H1 (cell line): ENCODE results near the gene MMS19. TPM values are rescaled to one million over a fixed set of nuclear protein-coding genes. Genes with fewer than 3 reads are reported as not detected.

ENCODE experiments used
- CTCF ChIA-PET: fragments of 300-600 bp; sonication (Branson Sonifier 250); formaldehyde crosslinking; loops from one replicate; lab custom pipeline; 2021; ENCODE audit not compliant: partially characterized antibody; lab: Charles Lee
- POLR2A ChIA-PET: fragments of 300-600 bp; sonication (Branson Sonifier 250); formaldehyde crosslinking; loops from one replicate; lab custom pipeline; 2021; ENCODE audit warnings: inconsistent platforms; ENCODE audit not compliant: partially characterized antibody; lab: Charles Lee
- DNase-seq, 2 experiments: peaks; one replicate each; pipeline versions ENCODE4 v3.0.0 to v3.0.0-alpha.2; 2010 to 2022; ENCODE audit warnings: low spot score in 2 of 2, low read depth in 1 of 2, mixed read lengths in 1 of 2
- FAIRE-seq: peaks from 2 replicates; lab custom pipeline; 2011; peaks lifted over from hg19 to GRCh38; lab: Jason Lieb, UNC
- H2AFZ ChIP-seq: 2 replicates; pipeline ENCODE4 v1.8.1; 2012; ENCODE audit warnings: low read length, inconsistent platforms
- H2AK5ac ChIP-seq: 2 replicates; pipeline ENCODE4 v1.6.1; 2013; ENCODE audit warnings: low read depth, low read length
- H2BK120ac ChIP-seq: replicated peaks from 2 replicates; pipeline ENCODE3; 2013; ENCODE audit warnings: low read depth, low read length, inconsistent platforms
- H2BK12ac ChIP-seq: 2 replicates; pipeline ENCODE4 v1.6.1; 2013; ENCODE audit warnings: low read depth, low read length
- H2BK15ac ChIP-seq: 2 replicates; pipeline ENCODE4 v1.6.1; 2013; ENCODE audit warnings: low read length
- H2BK20ac ChIP-seq: 2 replicates; pipeline ENCODE4 v1.6.1; 2013; ENCODE audit warnings: low read length
- H2BK5ac ChIP-seq: 2 replicates; pipeline ENCODE4 v1.6.1; 2013; ENCODE audit warnings: low read depth, low read length
- H3K14ac ChIP-seq: 2 replicates; pipeline ENCODE4 v1.6.1; 2013; ENCODE audit warnings: inconsistent platforms; ENCODE audit not compliant: insufficient read length
- H3K18ac ChIP-seq: 2 replicates; pipeline ENCODE4 v1.6.1; 2013; ENCODE audit warnings: low read length; ENCODE audit errors: extremely low read depth
- H3K23ac ChIP-seq: 2 replicates; pipeline ENCODE4 v1.6.1; 2013; ENCODE audit warnings: inconsistent platforms; ENCODE audit not compliant: insufficient read length
- H3K23me2 ChIP-seq: 2 replicates; pipeline ENCODE4 v1.6.1; 2013; ENCODE audit warnings: low read depth, low read length
- H3K27ac ChIP-seq: 2 replicates; pipeline ENCODE4 v1.6.1; 2011; ENCODE audit warnings: low read depth, low read length, inconsistent platforms
- H3K27me3 ChIP-seq, 4 experiments: replicated peaks in 1 of 4; 1 replicate in 1 of 4; 2 replicates in 3 of 4; pipeline versions ENCODE4 v1.6.1 to v1.8.1; 2011 to 2013; ENCODE audit warnings: low read length in 3 of 4, mild to moderate bottlenecking in 3 of 4, inconsistent platforms in 2 of 4, mixed read lengths in 2 of 4, moderate library complexity in 1 of 4; ENCODE audit not compliant: control insufficient read depth in 3 of 4, insufficient read depth in 3 of 4; ENCODE audit errors: extremely low read depth in 1 of 4
- H3K36me3 ChIP-seq, 4 experiments: 2 replicates each; pipeline versions ENCODE4 v1.6.1 to v1.8.1; 2011 to 2013; ENCODE audit warnings: mild to moderate bottlenecking in 4 of 4, low read length in 3 of 4, moderate library complexity in 2 of 4, control low read depth in 1 of 4, inconsistent platforms in 1 of 4; ENCODE audit not compliant: insufficient read depth in 4 of 4, control insufficient read depth in 2 of 4
- H3K4ac ChIP-seq: replicated peaks from 2 replicates; pipeline ENCODE3; 2013; ENCODE audit warnings: low read length, low read depth, mixed read lengths, inconsistent platforms; ENCODE audit not compliant: insufficient read length
- H3K4me1 ChIP-seq, 4 experiments: replicated peaks in 1 of 4; 1 replicate in 1 of 4; 2 replicates in 3 of 4; pipeline versions ENCODE4 v1.6.1 to v1.8.1; 2011 to 2013; ENCODE audit warnings: low read length in 3 of 4, inconsistent platforms in 2 of 4, mixed read lengths in 1 of 4; ENCODE audit not compliant: insufficient read depth in 4 of 4, control insufficient read depth in 3 of 4
- H3K4me2 ChIP-seq, 2 experiments: 2 replicates each; pipeline versions ENCODE4 v1.6.1 to v1.8.1; 2011 to 2013; ENCODE audit warnings: low read depth in 2 of 2, low read length in 2 of 2, control low read depth in 1 of 2, inconsistent platforms in 1 of 2, mild to moderate bottlenecking in 1 of 2; ENCODE audit not compliant: insufficient read depth in 1 of 2
- H3K4me3 ChIP-seq, 4 experiments: fragments of 200-600, 300-600 bp in 1 of 4; sonication (generic), shearing (Covaris generic), sonication (Bioruptor Twin) in 1 of 4; 2 replicates each; pipeline versions ENCODE4 v1.5.1 to v1.8.1; 2011 to 2016; ENCODE audit warnings: low read length in 4 of 4, low read depth in 3 of 4, control low read depth in 2 of 4, inconsistent platforms in 2 of 4, mild to moderate bottlenecking in 2 of 4, mixed read lengths in 1 of 4, moderate library complexity in 1 of 4; ENCODE audit not compliant: insufficient read depth in 2 of 4; ENCODE audit errors: extremely low read depth in 1 of 4
- H3K56ac ChIP-seq: replicated peaks from 2 replicates; pipeline ENCODE3; 2013; ENCODE audit warnings: low read depth, mild to moderate bottlenecking, mixed read lengths, low read length, inconsistent platforms; ENCODE audit not compliant: insufficient read length
- H3K79me1 ChIP-seq: 2 replicates; pipeline ENCODE4 v1.6.1; 2013; ENCODE audit warnings: low read depth, low read length, control low read depth
- H3K79me2 ChIP-seq, 2 experiments: 2 replicates each; pipeline versions ENCODE4 v1.6.1 to v1.8.1; 2012 to 2013; ENCODE audit warnings: low read length in 2 of 2, mild to moderate bottlenecking in 2 of 2, inconsistent platforms in 1 of 2; ENCODE audit not compliant: insufficient read depth in 2 of 2, control insufficient read depth in 1 of 2
- H3K9ac ChIP-seq, 4 experiments: replicated peaks in 1 of 4; 1 replicate in 1 of 4; 2 replicates in 3 of 4; pipeline versions ENCODE4 v1.6.1 to v1.8.1; 2011 to 2013; ENCODE audit warnings: low read depth in 3 of 4, low read length in 3 of 4, control low read depth in 2 of 4, mild to moderate bottlenecking in 2 of 4, moderate library complexity in 2 of 4, inconsistent platforms in 1 of 4; ENCODE audit errors: extremely low read depth in 1 of 4
- H3K9me3 ChIP-seq, 2 experiments: 2 replicates each; pipeline versions ENCODE4 v1.6.1 to v1.8.1; 2012 to 2013; ENCODE audit warnings: mild to moderate bottlenecking in 2 of 2, moderate library complexity in 2 of 2, control low read depth in 1 of 2, inconsistent platforms in 1 of 2, low read depth in 1 of 2, low read length in 1 of 2, mixed read lengths in 1 of 2; ENCODE audit not compliant: insufficient read depth in 2 of 2
- H4K20me1 ChIP-seq, 2 experiments: replicated peaks in 1 of 2; 2 replicates each; pipeline versions ENCODE3 to v1.8.1; 2011 to 2013; ENCODE audit warnings: inconsistent platforms in 2 of 2, low read length in 2 of 2, mild to moderate bottlenecking in 1 of 2; ENCODE audit not compliant: insufficient read depth in 2 of 2, control insufficient read depth in 1 of 2
- H4K5ac ChIP-seq: 2 replicates; pipeline ENCODE4 v1.6.1; 2013; ENCODE audit warnings: low read length, low read depth, mixed read lengths, inconsistent platforms; ENCODE audit not compliant: insufficient read length
- H4K8ac ChIP-seq: 2 replicates; pipeline ENCODE4 v1.8.0; 2013; ENCODE audit warnings: mild to moderate bottlenecking, moderate library complexity, low read length, inconsistent platforms; ENCODE audit not compliant: insufficient read depth; ENCODE audit errors: extremely low read depth
- H4K91ac ChIP-seq: replicated peaks from 2 replicates; pipeline ENCODE3; 2013; ENCODE audit warnings: low read length, mixed read lengths, inconsistent platforms; ENCODE audit not compliant: insufficient read length
- FOSL1 ChIP-seq: IDR thresholded peaks from 2 replicates; pipeline ENCODE4 v1.6.1; 2011; ENCODE audit warnings: mild to moderate bottlenecking, low read depth, low read length, moderate library complexity; ENCODE audit not compliant: insufficient read depth
- GTF2F1 ChIP-seq: IDR thresholded peaks from 2 replicates; pipeline ENCODE4 v1.6.1; 2012; ENCODE audit warnings: low read depth, low read length, improper control_type of control experiment, borderline replicate concordance
- MAFK ChIP-seq: IDR thresholded peaks from 2 replicates; pipeline ENCODE4 v1.6.1; 2012; ENCODE audit warnings: low read depth, mild to moderate bottlenecking, improper control_type of control experiment, low read length
- WGBS, 2 experiments: shearing (Covaris generic) in 1 of 2; methylation state at CpG; one replicate each; pipeline versions ENCODE4 v1.1.6 to v1.1.7; 2013 to 2015; ENCODE audit warnings: low lambda C conversion rate in 2 of 2, mixed read lengths in 2 of 2, inconsistent platforms in 1 of 2, low coverage in 1 of 2, missing lambda C conversion rate in 1 of 2; ENCODE audit not compliant: insufficient replicate concordance in 2 of 2, insufficient coverage in 1 of 2, insufficient read length in 1 of 2; ENCODE audit errors: extremely low coverage in 1 of 2, missing lambda C conversion rate in 1 of 2; 5-methylcytosine and 5-hydroxymethylcytosine counted together
- polyA plus RNA-seq, 7 experiments: library from polyadenylated mRNA; depleted of rRNA in 3 of 7; stranded (reverse) in 5 of 7; unstranded in 2 of 7; fragments of >200 nt in 5 of 7; fragments of 200-250 nt in 2 of 7; gene quantifications; 1 replicate in 5 of 7; 2 replicates in 1 of 7; 4 replicates in 1 of 7; pipeline versions ENCODE4 v1.2.1 to v1.2.3, GENCODE V29; 2011 to 2013; ENCODE audit warnings: missing spikeins in 2 of 7, mixed read lengths in 2 of 7
- total RNA-seq: library from RNA; stranded (reverse); fragmentation: NEBNext Ultra II Directional; extraction: Animal tissue kit (Norgen Biotek cat#: 25700); gene quantifications from 2 replicates; pipeline ENCODE4 v1.2.1, GENCODE V29; 2021

The MMS19 gene
- total and polyA plus RNA-seq, 2 of the 8 experiments (the other 6 are each of a cell fraction or from before 2014, with no cell fraction given) = 130 to 221 TPM

DNA sequence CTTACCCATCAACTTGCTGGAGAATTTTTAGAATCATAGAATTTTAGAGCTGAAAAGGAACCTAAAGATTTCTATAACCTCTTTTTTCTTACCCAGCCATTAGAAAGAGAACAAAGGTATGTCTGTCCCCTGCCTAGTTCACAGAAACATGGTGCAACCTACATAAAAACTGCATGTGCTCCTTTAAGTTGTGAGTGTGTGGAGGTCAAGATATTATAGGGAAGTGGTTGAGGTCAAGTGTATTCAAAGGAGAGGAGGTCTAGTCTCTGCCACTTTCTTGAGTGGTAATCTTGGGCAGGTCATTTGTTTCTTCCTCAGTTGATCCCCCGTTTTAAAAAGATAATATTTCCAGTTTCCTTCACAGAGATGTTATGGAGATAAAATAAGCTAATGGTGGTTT lies 6.9 kb upstream of the MMS19 start:
- CTCF ChIA-PET = interaction anchor here (0.6 to 1.6 kb wide), 6 partner anchors 10 to 67 kb away, joined by 3 to 6 read pairs (median 4); partner anchors contain the start of gene ANKRD2
- peaks cover 19% of the 10 kb centered on the region for H3K79me1 ChIP-seq
- H3K36me3 ChIP-seq = no peaks in the 10 kb centered on the region
- no peak overlapping the region for H2BK15ac ChIP-seq
- H3K23ac ChIP-seq = no peak overlapping the region
- no peak overlapping the region for H4K5ac ChIP-seq
- H3K9ac ChIP-seq = no peak overlapping the region
- no peak overlapping the region for H2BK120ac ChIP-seq
- POLR2A ChIA-PET = interaction anchor here (1.3 kb wide), 1 partner anchor 10 kb away, joined by 3 read pairs; no protein-coding TSS in a partner anchor
- no peak overlapping the region for H2AK5ac ChIP-seq
- H3K14ac ChIP-seq = no peak overlapping the region
- no peak overlapping the region for H3K4me3 ChIP-seq
- H3K4me2 ChIP-seq = no peak overlapping the region
- no peak overlapping the region for H4K91ac ChIP-seq
- no peak for TF ChIP-seq FOSL1
- TF ChIP-seq MAFK = no peak
- TF ChIP-seq GTF2F1 = no peak
- TF ChIP-seq, all 59 proteins: peak for 0
- Histone ChIP-seq H3K4me1 (peaks cover 0 to 10% (median 4%) of the 10 kb centered on the region in 4 experiments; a peak in 5 of 7 replicates), H2BK5ac (no peak overlapping the region), H3K4ac (no peak overlapping the region), H4K20me1 (peaks cover 6 to 18% of the 10 kb centered on the region in 2 experiments), H2BK12ac (no peak overlapping the region), H3K9me3 (no peaks in the 10 kb centered on the region), H3K23me2 (peaks cover 2% of the 10 kb centered on the region), H2AFZ (no peak overlapping the region), H3K79me2 (peaks cover 5 to 59% of the 10 kb centered on the region in 2 experiments), H4K8ac (no peak overlapping the region), H3K27ac (no peak overlapping the region), H2BK20ac (no peak overlapping the region), H3K27me3 (peaks cover 0 to 9% (median 9%) of the 10 kb centered on the region in 4 experiments; a peak in 5 of 7 replicates), H3K18ac (no peak overlapping the region), H3K56ac (no peak overlapping the region)
- WGBS, 2 experiments = 84% methylated on average over 1 of the region's 1 CpG; no CpG with 5 or more reads in 1 of the 2 experiments
- no peak for DNase-seq
- no peak for FAIRE-seq
